IMR-90 (cell line): ENCODE data around the gene MMP2. TPM values are rescaled to one million over a fixed set of nuclear protein-coding genes. Genes with fewer than 3 reads are reported as not detected.

ENCODE experiments used
- ATAC-seq: fragments of 200-7000 bp; cut with Tn5 transposase; 2 replicates; pipeline ENCODE4 v1.9.1; 2020; ENCODE audit warnings: low read depth, mild to moderate bottlenecking, moderate library complexity
- BruUV-seq: library from RNA; stranded (reverse); fragments of 400-500 nt; replicated peaks from 2 replicates; lab custom pipeline; 2021; lab: Mats Ljungman, UMichigan
- CTCF ChIA-PET: fragments of 300-600 bp; formaldehyde crosslinking; extraction: SDS; loops from one replicate; lab custom pipeline; 2021; ENCODE audit warnings: antibody characterized with exemption; lab: Yijun Ruan, JAX
- POLR2A ChIA-PET: fragments of 300-600 bp; sonication (Branson Sonifier 250); formaldehyde crosslinking; loops from one replicate; lab custom pipeline; 2022; ENCODE audit warnings: antibody characterized with exemption; ENCODE audit not compliant: unreplicated experiment; lab: Charles Lee
- DNase-seq: peaks from one replicate; pipeline ENCODE4 v3.0.0; 2013
- H2AFZ ChIP-seq: replicated peaks from 2 replicates; pipeline ENCODE3; 2013; ENCODE audit warnings: low read length, mild to moderate bottlenecking; ENCODE audit not compliant: poor library complexity
- H2AK5ac ChIP-seq: 2 replicates; pipeline ENCODE4 v1.6.1; 2013; ENCODE audit warnings: low read depth, low read length, inconsistent platforms
- H2AK9ac ChIP-seq: replicated peaks from 2 replicates; pipeline ENCODE3; 2013; ENCODE audit warnings: mild to moderate bottlenecking, low read depth, low read length, moderate library complexity; ENCODE audit not compliant: poor library complexity
- H2BK120ac ChIP-seq: 2 replicates; pipeline ENCODE4 v1.6.1; 2013; ENCODE audit warnings: low read depth, low read length, inconsistent platforms
- H2BK15ac ChIP-seq: 3 replicates; pipeline ENCODE4 v1.6.1; 2013; ENCODE audit warnings: low read depth, low read length, inconsistent platforms
- H2BK20ac ChIP-seq: 2 replicates; pipeline ENCODE4 v1.6.1; 2013; ENCODE audit warnings: low read depth, mild to moderate bottlenecking, inconsistent platforms, low read length, moderate library complexity
- H2BK5ac ChIP-seq: 2 replicates; pipeline ENCODE4 v1.6.1; 2013; ENCODE audit warnings: mild to moderate bottlenecking, low read depth, low read length, inconsistent platforms; ENCODE audit not compliant: poor library complexity, severe bottlenecking
- H3K14ac ChIP-seq: replicated peaks from 2 replicates; pipeline ENCODE4 v1.6.1; 2013; ENCODE audit warnings: low read depth, low read length, inconsistent platforms
- H3K18ac ChIP-seq: 2 replicates; pipeline ENCODE4 v1.6.1; 2013; ENCODE audit warnings: low read depth, low read length, control low read depth
- H3K23ac ChIP-seq: 2 replicates; pipeline ENCODE4 v1.6.1; 2013; ENCODE audit warnings: low read depth, low read length, inconsistent platforms
- H3K27ac ChIP-seq: 2 replicates; pipeline ENCODE4 v1.5.1; 2013; ENCODE audit warnings: mild to moderate bottlenecking, control low read depth, low read length; ENCODE audit not compliant: insufficient read depth
- H3K27me3 ChIP-seq: 2 replicates; pipeline ENCODE4 v1.6.1; 2013; ENCODE audit warnings: low read length; ENCODE audit not compliant: control insufficient read depth, insufficient read depth
- H3K36me3 ChIP-seq: 2 replicates; pipeline ENCODE4 v1.6.1; 2013; ENCODE audit warnings: low read length, mixed read lengths; ENCODE audit not compliant: control insufficient read depth, insufficient read depth
- H3K4ac ChIP-seq: 2 replicates; pipeline ENCODE4 v1.6.1; 2013; ENCODE audit warnings: low read depth, low read length, inconsistent platforms
- H3K4me1 ChIP-seq: 2 replicates; pipeline ENCODE4 v1.6.1; 2013; ENCODE audit warnings: low read length, mixed read lengths; ENCODE audit not compliant: control insufficient read depth, insufficient read depth
- H3K4me2 ChIP-seq: 2 replicates; pipeline ENCODE4 v1.6.1; 2013; ENCODE audit warnings: low read depth, mild to moderate bottlenecking, control low read depth, low read length, moderate library complexity
- H3K4me3 ChIP-seq: 2 replicates; pipeline ENCODE4 v1.5.1; 2013; ENCODE audit warnings: low read depth, mild to moderate bottlenecking, control low read depth, low read length, moderate library complexity; ENCODE audit not compliant: insufficient read depth
- H3K56ac ChIP-seq: 2 replicates; pipeline ENCODE4 v1.6.1; 2013; ENCODE audit warnings: low read length, inconsistent platforms; ENCODE audit not compliant: insufficient read depth; ENCODE audit errors: extremely low read depth
- H3K79me1 ChIP-seq, 2 experiments: 2 replicates each; pipeline ENCODE4 v1.6.1; 2013; ENCODE audit warnings: low read length in 2 of 2, inconsistent platforms in 1 of 2, low read depth in 1 of 2
- H3K9ac ChIP-seq: 2 replicates; pipeline ENCODE4 v1.6.1; 2013; ENCODE audit warnings: low read depth, low read length, control low read depth
- H3K9me1 ChIP-seq: 2 replicates; pipeline ENCODE4 v1.6.1; 2013; ENCODE audit warnings: low read length, inconsistent platforms; ENCODE audit not compliant: insufficient read depth
- H3K9me3 ChIP-seq: 2 replicates; pipeline ENCODE4 v1.6.1; 2013; ENCODE audit warnings: low read length; ENCODE audit not compliant: control insufficient read depth, insufficient read depth
- H4K20me1 ChIP-seq: 2 replicates; pipeline ENCODE4 v1.6.1; 2013; ENCODE audit warnings: low read length, inconsistent platforms; ENCODE audit not compliant: insufficient read depth
- H4K5ac ChIP-seq: 2 replicates; pipeline ENCODE4 v1.6.1; 2013; ENCODE audit warnings: mild to moderate bottlenecking, low read depth, low read length, control low read depth
- H4K8ac ChIP-seq, 2 experiments: 2 replicates each; pipeline ENCODE4 v1.6.1; 2013; ENCODE audit warnings: low read depth in 2 of 2, low read length in 2 of 2, control low read depth in 1 of 2, inconsistent platforms in 1 of 2
- H4K91ac ChIP-seq: 2 replicates; pipeline ENCODE4 v1.6.1; 2013; ENCODE audit warnings: low read depth, low read length, inconsistent platforms; ENCODE audit not compliant: insufficient read depth
- BHLHE40 ChIP-seq: fragments of 150-350 bp; IDR thresholded peaks from 2 replicates; pipeline ENCODE4 v1.6.1; 2016; ENCODE audit warnings: mild to moderate bottlenecking, low read depth, low read length
- CEBPB ChIP-seq: IDR thresholded peaks from 2 replicates; pipeline ENCODE4 v1.6.1; 2012; ENCODE audit warnings: low read depth, low read length, improper control_type of control experiment
- CHD1 ChIP-seq: IDR thresholded peaks from 2 replicates; pipeline ENCODE4 v1.6.1; 2012; ENCODE audit warnings: low read depth, low read length, improper control_type of control experiment
- FOS ChIP-seq: fragments of 150-350 bp; IDR thresholded peaks from 2 replicates; pipeline ENCODE4 v1.6.1; 2016; ENCODE audit warnings: low read depth, low read length
- MAZ ChIP-seq: IDR thresholded peaks from 2 replicates; pipeline ENCODE4 v1.6.1; 2012; ENCODE audit warnings: low read depth, mild to moderate bottlenecking, low read length, improper control_type of control experiment, moderate library complexity, borderline replicate concordance
- RCOR1 ChIP-seq: IDR thresholded peaks from 2 replicates; pipeline ENCODE4 v1.6.1; 2012; ENCODE audit warnings: mild to moderate bottlenecking, low read length, improper control_type of control experiment; ENCODE audit not compliant: insufficient replicate concordance
- WGBS, 2 experiments: methylation state at CpG; one replicate each; pipeline versions ENCODE4 v1.1.5 to v1.1.7; 2013; ENCODE audit warnings: missing lambda C conversion rate in 2 of 2; ENCODE audit not compliant: insufficient read length in 1 of 2; ENCODE audit errors: extremely low coverage in 2 of 2; 5-methylcytosine and 5-hydroxymethylcytosine counted together
- dilution Hi-C: fragments of 300-500 bp; cut with HindIII; formaldehyde crosslinking; loops from one replicate; pipeline ENCODE4 v1.14.3; 2018; ENCODE audit warnings: low sequenced_read_pairs; ENCODE audit not compliant: unreplicated experiment
- in situ Hi-C: fragments of 300-500 bp; cut with MboI; formaldehyde crosslinking; loops from 3 replicates; pipeline ENCODE4 v1.14.3; 2019; ENCODE audit warnings: low sequenced_read_pairs, inconsistent platforms, mixed read lengths
- intact Hi-C: fragments of 100-400 bp; cut with micrococcal nuclease; formaldehyde crosslinking; loops from 2 replicates; pipeline ENCODE4 v1.10.0; 2022
- polyA plus RNA-seq, 3 experiments: library from polyadenylated mRNA; depleted of rRNA; stranded (reverse); fragments of >200 nt; gene quantifications; 2 replicates each; pipeline ENCODE4 v1.2.3, GENCODE V29; 2012; ENCODE audit warnings: low replicate concordance in 1 of 3
- total RNA-seq: library from RNA; depleted of rRNA; stranded (reverse); fragments of >200 nt; gene quantifications from 2 replicates; pipeline ENCODE4 v1.2.3, GENCODE V29; 2012

Gene MMP2
- total and polyA plus RNA-seq, 2 of the 4 experiments (the other 2 are of a cell fraction): 240 to 574 TPM

DNA sequence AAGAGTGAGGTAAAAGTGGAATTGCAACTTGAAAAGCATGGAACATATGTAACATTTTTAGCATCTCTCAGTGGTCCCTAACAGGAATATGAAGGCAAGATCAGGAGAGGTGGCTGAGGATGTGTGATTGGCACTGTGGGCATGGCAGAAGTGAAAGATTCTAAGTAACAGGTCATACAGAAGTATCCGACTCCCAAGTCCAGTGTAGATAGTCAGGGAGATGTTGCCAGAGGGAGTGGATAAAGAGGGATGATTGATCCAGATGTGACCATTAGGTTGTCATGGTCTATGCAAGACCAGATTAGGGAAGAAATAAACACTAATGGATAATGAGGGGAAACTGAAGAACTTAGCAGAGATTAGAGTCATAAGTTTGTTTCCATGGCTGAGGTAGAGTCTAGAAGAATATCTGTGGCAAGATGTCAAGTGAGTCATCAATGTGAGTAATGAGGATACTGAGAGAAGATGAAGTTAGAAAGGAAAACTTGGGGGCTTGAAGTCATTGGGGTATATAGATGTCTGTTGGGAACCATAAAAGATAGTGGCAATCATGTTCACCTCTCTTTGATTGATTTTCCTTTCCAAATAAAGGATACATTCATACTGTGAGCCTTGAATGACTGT lies 63.6 kb downstream of the MMP2 start:
- TF ChIP-seq CEBPB (peak; percentile 33; the same call in 1 of the 2 replicates), MAZ (no peak), CHD1 (no peak), BHLHE40 (peak; percentile 10; the same call in 1 of the 2 replicates), RCOR1 (peak; percentile 18), FOS (peak; percentile 81)
- intact Hi-C loops (loop anchor here (1.0 to 10.0 kb wide), 5 partner anchors 47 to 1598 kb away; no protein-coding TSS in a partner anchor), in situ Hi-C loops (loop anchor here (5.0 to 10.0 kb wide), 2 partner anchors 75 to 302 kb away; no protein-coding TSS in a partner anchor), dilution Hi-C loops (no loop called here)
- Histone ChIP-seq H2BK5ac (no peak overlapping the region), H4K91ac (no peak overlapping the region), H3K79me1 (no peaks in the 10 kb centered on the region), H2AK9ac (no peak overlapping the region), H4K8ac (no peak overlapping the region), H3K9me1 (peaks cover 6% of the 10 kb centered on the region), H3K56ac (no peak overlapping the region), H4K5ac (no peak overlapping the region), H3K36me3 (peaks cover 2% of the 10 kb centered on the region; the same call in 1 of the 2 replicates), H2AFZ (no peak overlapping the region), H2BK120ac (no peak overlapping the region), H3K27me3 (no peaks in the 10 kb centered on the region), H2BK20ac (0 out of 2 replicates have a peak overlapping the region, but pooled peaks have one; percentile 43), H2BK15ac (no peak overlapping the region), H3K4me2 (no peak overlapping the region), H3K9me3 (no peaks in the 10 kb centered on the region), H3K4me1 (peaks cover 6% of the 10 kb centered on the region), H3K4ac (0 out of 2 replicates have a peak overlapping the region, but pooled peaks have one; percentile 31), H3K14ac (peak overlapping the region; percentile 34; the same call in 1 of the 2 replicates), H4K20me1 (no peaks in the 10 kb centered on the region), H3K18ac (no peak overlapping the region), H3K23ac (no peak overlapping the region), H3K4me3 (no peak overlapping the region), H2AK5ac (no peak overlapping the region), H3K9ac (no peak overlapping the region), H3K27ac (no peak overlapping the region)
- ChIA-PET POLR2A (no interaction called here), CTCF (interaction anchor here (1.5 to 2.5 kb wide), 2 partner anchors 43 to 78 kb away, joined by 3 to 17 read pairs; no protein-coding TSS in a partner anchor)
- 80% methylated on average over 1 of the region's 1 CpG; no CpG with 5 or more reads in 1 of the 2 experiments for WGBS, 2 experiments
- BruUV-seq: no TSS peak
- DNase-seq (peak; percentile 72), ATAC-seq (peak; percentile 57)
